HepG2 (cell line): ENCODE measurements around the gene TBC1D16. TPM values are rescaled to one million over a fixed set of nuclear protein-coding genes. Genes with fewer than 3 reads are reported as not detected.

Source experiments
- HBP1 ChIP-seq: IDR thresholded peaks from 2 replicates; pipeline ENCODE4 v1.6.1; 2016; ENCODE audit warnings: low read depth, control low read depth
- MIER2 ChIP-seq: IDR thresholded peaks from 2 replicates; pipeline ENCODE4 v1.6.1; 2016; ENCODE audit warnings: missing biosample characterization, missing genetic modification reagents
- NONO ChIP-seq, 2 experiments: fragments of 450-650 bp in 1 of 2; sonication (generic) in 1 of 2; formaldehyde crosslinking in 1 of 2; IDR thresholded peaks in 1 of 2; conservative IDR thresholded peaks in 1 of 2; 2 replicates each; pipeline versions ENCODE4 v1.6.1 to v1.8.0; 2017 to 2022; ENCODE audit warnings: mild to moderate bottlenecking in 1 of 2, missing genetic modification reagents in 1 of 2, moderate library complexity in 1 of 2
- PBX3 ChIP-seq: sonication (generic); formaldehyde crosslinking; IDR thresholded peaks from 2 replicates; pipeline ENCODE4 v1.8.1; 2023; ENCODE audit warnings: missing genetic modification reagents, inconsistent platforms, borderline replicate concordance
- SNAPC2 ChIP-seq: sonication (generic); formaldehyde crosslinking; IDR thresholded peaks from 2 replicates; pipeline ENCODE4 v1.8.1; 2022; ENCODE audit warnings: mild to moderate bottlenecking, missing genetic modification reagents
- SOX6 ChIP-seq, 2 experiments: fragments of 450-650 bp in 1 of 2; sonication (generic) in 1 of 2; formaldehyde crosslinking in 1 of 2; IDR thresholded peaks; 2 replicates each; pipeline versions ENCODE4 v1.4.0 to v1.6.1; 2017 to 2020; ENCODE audit warnings: antibody characterized with exemption in 1 of 2, mild to moderate bottlenecking in 1 of 2, missing genetic modification reagents in 1 of 2
- TARDBP ChIP-seq: sonication (generic); formaldehyde crosslinking; IDR thresholded peaks from 2 replicates; pipeline ENCODE4 v1.8.0; 2022; ENCODE audit warnings: mild to moderate bottlenecking, missing genetic modification reagents
- ZBTB20 ChIP-seq: sonication (generic); formaldehyde crosslinking; IDR thresholded peaks from 2 replicates; pipeline ENCODE4 v1.8.1; 2023; ENCODE audit warnings: missing genetic modification reagents, low read depth, mild to moderate bottlenecking, borderline replicate concordance
- ZHX2 ChIP-seq, 2 experiments: sonication (generic) in 1 of 2; formaldehyde crosslinking in 1 of 2; IDR thresholded peaks; 2 replicates each; pipeline versions ENCODE4 v1.6.1 to v1.9.0; 2014 to 2022; ENCODE audit warnings: antibody characterized with exemption in 1 of 2, borderline replicate concordance in 1 of 2, inconsistent platforms in 1 of 2, low read depth in 1 of 2, missing genetic modification reagents in 1 of 2
- ZNF280D ChIP-seq: sonication (generic); formaldehyde crosslinking; IDR thresholded peaks from 2 replicates; pipeline ENCODE4 v1.5.1; 2020; ENCODE audit warnings: mild to moderate bottlenecking, missing genetic modification reagents
- ZNF282 ChIP-seq: fragments of 450-650 bp; IDR thresholded peaks from 2 replicates; pipeline ENCODE4 v1.6.1; 2018; ENCODE audit not compliant: partially characterized antibody
- ZNF619 ChIP-seq: sonication (generic); formaldehyde crosslinking; IDR thresholded peaks from 2 replicates; pipeline ENCODE4 v1.4.0; 2020; ENCODE audit warnings: mild to moderate bottlenecking, missing genetic modification reagents
- ZNF781 ChIP-seq: sonication (generic); formaldehyde crosslinking; IDR thresholded peaks from 2 replicates; pipeline ENCODE4 v1.5.1; 2020; ENCODE audit warnings: borderline replicate concordance, mild to moderate bottlenecking, missing genetic modification reagents; ENCODE audit errors: not compliant biosample characterization
- polyA plus RNA-seq, 8 experiments: library from polyadenylated mRNA; depleted of rRNA in 3 of 8; stranded (reverse) in 7 of 8; unstranded in 1 of 8; fragments of >200 nt; fragmentation: Illumina TruSeq in 4 of 8; extraction: Trizol in 4 of 8; gene quantifications; 2 replicates each; pipeline versions ENCODE4 v1.2.1 to v1.2.3, GENCODE V29; 2011 to 2016; ENCODE audit warnings: low read depth in 4 of 8, missing spikeins in 1 of 8, mixed read lengths in 1 of 8; ENCODE audit not compliant: insufficient read depth in 1 of 8
- total RNA-seq, 5 experiments: library from RNA; depleted of rRNA; stranded (reverse); fragments of >200 nt; fragmentation: Illumina TruSeq; extraction: Trizol; gene quantifications; 2 replicates each; pipeline ENCODE4 v1.2.3, GENCODE V29; 2016; ENCODE audit warnings: low read depth in 1 of 5
- TF ChIP-seq, protein P1 (sequence below): sonication (generic); formaldehyde crosslinking; IDR thresholded peaks from 2 replicates; pipeline ENCODE4 v1.5.0; 2020; ENCODE audit warnings: missing genetic modification reagents, mild to moderate bottlenecking, borderline replicate concordance

The TBC1D16 gene
- total and polyA plus RNA-seq, 2 of the 13 experiments (the other 11 are each of a cell fraction or from before 2014, with no cell fraction given), result 14.9 to 24.9 TPM

DNA sequence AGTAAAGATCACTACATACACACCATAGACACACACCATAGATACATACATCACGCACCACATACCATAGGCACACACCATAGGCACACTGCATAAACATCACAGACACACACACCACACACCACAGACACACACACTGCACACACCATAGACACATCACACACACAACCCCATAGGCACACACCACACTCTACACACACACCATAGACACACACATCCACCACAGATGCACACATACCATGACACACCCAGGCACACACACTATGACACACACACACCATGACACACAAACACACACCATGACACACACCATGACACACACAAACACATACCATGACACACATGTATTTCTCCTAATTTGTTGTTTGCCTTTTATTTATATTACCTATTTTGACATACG, 14.1 kb downstream of the TBC1D16 start (continued):
- TF ChIP-seq ZHX2 (IDR thresholded peaks at IDR 0.05; ENCODE audit: low read depth) (no peak), ZHX2 (CRISPR knock-in tag; IDR thresholded peaks at IDR 0.05; ENCODE audit: borderline replicate concordance) (no peak), SNAPC2 (CRISPR knock-in tag) (no peak), PBX3 (CRISPR knock-in tag) (no peak), TARDBP (CRISPR knock-in tag) (0 out of 2 replicates have a peak, but pooled peaks have one; percentile 48), ZNF619 (CRISPR knock-in tag) (no peak), ZNF282 (peak; percentile 21), SOX6 (IDR thresholded peaks at IDR 0.05) (peak; percentile 68; the same call in 1 of the 2 replicates), SOX6 (CRISPR knock-in tag; IDR thresholded peaks at IDR 0.05) (no peak), MIER2 (no peak), HBP1 (CRISPR knock-in tag) (no peak), ZBTB20 (CRISPR knock-in tag) (no peak), NONO (IDR thresholded peaks at IDR 0.05) (peak; percentile 84; the same call in 1 of the 2 replicates), NONO (CRISPR knock-in tag; conservative IDR thresholded peaks at IDR 0.05) (no peak), ZNF781 (no peak), ZNF280D (CRISPR knock-in tag) (no peak)
- TF ChIP-seq, protein P1, sequence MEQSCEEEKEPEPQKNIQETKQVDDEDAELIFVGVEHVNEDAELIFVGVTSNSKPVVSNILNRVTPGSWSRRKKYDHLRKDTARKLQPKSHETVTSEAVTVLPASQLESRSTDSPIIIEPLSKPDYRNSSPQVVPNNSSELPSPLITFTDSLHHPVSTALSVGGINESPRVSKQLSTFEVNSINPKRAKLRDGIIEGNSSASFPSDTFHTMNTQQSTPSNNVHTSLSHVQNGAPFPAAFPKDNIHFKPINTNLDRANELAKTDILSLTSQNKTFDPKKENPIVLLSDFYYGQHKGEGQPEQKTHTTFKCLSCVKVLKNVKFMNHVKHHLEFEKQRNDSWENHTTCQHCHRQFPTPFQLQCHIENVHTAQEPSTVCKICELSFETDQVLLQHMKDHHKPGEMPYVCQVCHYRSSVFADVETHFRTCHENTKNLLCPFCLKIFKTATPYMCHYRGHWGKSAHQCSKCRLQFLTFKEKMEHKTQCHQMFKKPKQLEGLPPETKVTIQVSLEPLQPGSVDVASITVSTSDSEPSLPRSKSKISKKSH, result no peak
